GM12872 (cell line): ENCODE measurements around the gene EVI5.

ENCODE experiments used
- CTCF ChIP-seq: IDR thresholded peaks from 3 replicates; pipeline ENCODE4 v1.5.1; 2011; ENCODE audit warnings: low read depth, mild to moderate bottlenecking, low read length, moderate library complexity; ENCODE audit not compliant: insufficient read depth

Gene EVI5

GRCh38 chr1:92482665-92483609 lies 302.0 kb downstream of the EVI5 start:
- no peak for TF ChIP-seq CTCF

- TF ChIP-seq CTCF = no peak
Measured at GRCh38 chr1:92481971-92482664, 302.8 kb downstream of the EVI5 start.

DNA sequence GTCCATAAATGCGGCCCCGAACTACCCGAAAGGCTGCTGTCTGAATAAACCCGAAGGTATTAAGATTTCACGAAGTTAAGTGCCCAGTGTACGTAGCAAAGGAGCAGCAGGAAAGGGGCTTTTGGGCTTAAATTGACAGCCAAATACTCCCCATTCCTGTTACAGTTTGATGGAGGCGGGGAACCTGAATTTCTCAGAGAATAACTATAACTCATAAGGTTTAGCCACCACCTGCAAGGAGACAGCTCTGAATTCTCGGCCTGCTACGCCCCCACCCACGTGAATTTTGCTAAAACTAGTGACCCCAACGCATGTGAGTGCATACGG lies 303.3 kb downstream of the EVI5 start:
- no peak for TF ChIP-seq CTCF

- no peak for TF ChIP-seq CTCF
Measured at GRCh38 chr1:92480813-92481598, 303.9 kb downstream of the EVI5 start.

GRCh38 chr1:92480200-92480812 lies 304.6 kb downstream of the EVI5 start:
- TF ChIP-seq CTCF = no peak

DNA sequence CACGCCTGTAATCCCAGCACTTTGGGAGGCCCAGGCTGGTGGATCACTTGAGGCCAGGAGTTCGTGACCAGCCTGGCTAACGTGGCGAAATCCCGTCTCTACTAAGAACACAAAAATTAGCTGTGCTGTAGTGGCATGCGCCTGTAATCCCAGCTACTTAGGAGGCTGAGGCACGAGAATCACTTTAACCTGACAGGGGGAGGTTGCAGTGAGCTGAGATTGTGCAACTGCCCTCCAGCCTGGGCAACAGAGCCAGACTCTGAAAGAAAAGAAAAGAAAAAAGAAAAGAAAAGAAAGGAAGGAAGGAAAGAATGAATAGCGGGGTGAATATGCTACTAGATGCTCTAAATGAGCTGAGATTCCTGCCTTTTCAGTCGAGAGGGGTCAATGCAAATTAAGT lies 305.3 kb downstream of the EVI5 start:
- no peak for TF ChIP-seq CTCF

DNA sequence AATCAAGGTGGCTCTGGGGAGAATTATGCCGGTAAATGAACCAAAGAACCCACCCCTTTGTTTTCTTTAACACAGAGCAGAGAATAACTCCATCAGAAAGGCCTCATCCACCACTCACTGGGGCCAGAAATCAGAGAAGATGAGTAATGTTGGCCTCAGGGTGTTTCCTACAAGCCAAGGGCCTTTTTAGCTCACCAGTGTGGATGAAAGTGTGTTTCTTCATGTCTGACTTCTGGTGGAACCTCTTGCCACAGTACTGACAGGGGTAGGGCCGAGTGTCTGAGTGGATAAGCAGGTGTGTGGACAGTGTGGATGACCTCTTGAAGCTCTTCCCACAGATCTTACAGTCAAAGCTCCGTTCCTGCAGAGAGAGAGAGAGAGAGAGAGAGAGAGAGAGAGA lies 306.5 kb downstream of the EVI5 start:
- TF ChIP-seq CTCF = no peak
